Measurements from ENCODE around the gene RITA1. TPM values are rescaled to one million over a fixed set of nuclear protein-coding genes. Genes with fewer than 3 reads are reported as not detected.

Gene RITA1
- total and polyA plus RNA-seq, 2 experiments from 2014 or later = 20.0 to 40.4 TPM

- Histone ChIP-seq H3K27ac (ENCODE audit: low read depth) (no peak overlapping the region), H3K79me2 (replicated peaks; ENCODE audit: insufficient read depth) (peaks cover 16% of the 10 kb centered on the region), H4K20me1 (replicated peaks; ENCODE audit: insufficient read depth) (peaks cover 20% of the 10 kb centered on the region), H3K27me3 (ENCODE audit: insufficient read depth) (no peaks in the 10 kb centered on the region), H3K4me1 (ENCODE audit: insufficient read depth) (peaks cover 4% of the 10 kb centered on the region; the same call in 1 of the 2 replicates), H2AFZ (no peak overlapping the region), H3F3A (replicated peaks; ENCODE audit: low read depth) (0 out of 2 replicates have a peak, but pooled peaks cover 3% of the 10 kb centered on the region), H3K4me3 (no peak overlapping the region), H3K9me2 (ENCODE audit: insufficient read depth) (no peaks in the 10 kb centered on the region), H3K4me2 (no peak overlapping the region), H3K36me3 (ENCODE audit: insufficient read depth) (peaks cover 4% of the 10 kb centered on the region; the same call in 1 of the 2 replicates)
- ATAC-seq (peak; percentile 71), DNase-seq (ENCODE audit: low spot score) (peak; percentile 62)
- no peak for TF ChIP-seq ZNF331 (CRISPR knock-in tag; IDR thresholded peaks at IDR 0.05; ENCODE audit: low read depth)
- no peak for TF ChIP-seq EZH2phosphoT487 (IDR thresholded peaks at IDR 0.05; ENCODE audit: unreplicated experiment)
- TF ChIP-seq ZNF462 (CRISPR knock-in tag; IDR thresholded peaks at IDR 0.05) = no peak
- TF ChIP-seq CTCF (conservative IDR thresholded peaks at IDR 0.05; ENCODE audit: low read depth in 2 of 2) = no peak
- TF ChIP-seq STAT1 (IDR thresholded peaks at IDR 0.05; ENCODE audit: unreplicated experiment) = no peak
- TF ChIP-seq NANOG (IDR thresholded peaks at IDR 0.05; ENCODE audit: borderline replicate concordance) = no peak
- Mint-ChIP-seq H3K27me3 (ENCODE audit: insufficient read depth, low read depth, poor library complexity) (peaks cover 11% of the 10 kb centered on the region), H3K27ac (peak overlapping the region; percentile 52; the same call in 1 of the 2 replicates), H3K36me3 (ENCODE audit: low read depth) (peaks cover 51% of the 10 kb centered on the region), H3K9me3 (no peaks in the 10 kb centered on the region), H3K4me3 (no peak overlapping the region), H3K4me1 (peaks cover 16% of the 10 kb centered on the region)
Measured at GRCh38 chr12:113190761-113191160, 5.2 kb downstream of the RITA1 start.
